Stimulated activated naive CD8-positive, alpha-beta T cell treated with anti-CD3 and anti-CD28 coated beads, Interleukin-15, Interleukin-2, amounts not matched to agents 100 ng/mL and 50 ng/mL, for 24 hours (primary cell): ENCODE measurements around the gene HDGFL2.

ENCODE experiments used
- H3K27ac Mint-ChIP-seq: one replicate; pipeline ENCODE4 v1.8.0; 2021; ENCODE audit warnings: mild to moderate bottlenecking, mixed read lengths
- H3K27me3 Mint-ChIP-seq: one replicate; pipeline ENCODE4 v1.8.0; 2021; ENCODE audit warnings: mixed read lengths
- H3K36me3 Mint-ChIP-seq: one replicate; pipeline ENCODE4 v1.8.0; 2021; ENCODE audit warnings: low read depth, mixed read lengths
- H3K4me1 Mint-ChIP-seq: one replicate; pipeline ENCODE4 v1.8.0; 2021; ENCODE audit warnings: low read depth, mixed read lengths
- H3K4me3 Mint-ChIP-seq: one replicate; pipeline ENCODE4 v1.8.0; 2021; ENCODE audit warnings: mild to moderate bottlenecking, mixed read lengths
- H3K9me3 Mint-ChIP-seq: one replicate; pipeline ENCODE4 v1.8.0; 2021; ENCODE audit warnings: mixed read lengths

HDGFL2 gene

DNA sequence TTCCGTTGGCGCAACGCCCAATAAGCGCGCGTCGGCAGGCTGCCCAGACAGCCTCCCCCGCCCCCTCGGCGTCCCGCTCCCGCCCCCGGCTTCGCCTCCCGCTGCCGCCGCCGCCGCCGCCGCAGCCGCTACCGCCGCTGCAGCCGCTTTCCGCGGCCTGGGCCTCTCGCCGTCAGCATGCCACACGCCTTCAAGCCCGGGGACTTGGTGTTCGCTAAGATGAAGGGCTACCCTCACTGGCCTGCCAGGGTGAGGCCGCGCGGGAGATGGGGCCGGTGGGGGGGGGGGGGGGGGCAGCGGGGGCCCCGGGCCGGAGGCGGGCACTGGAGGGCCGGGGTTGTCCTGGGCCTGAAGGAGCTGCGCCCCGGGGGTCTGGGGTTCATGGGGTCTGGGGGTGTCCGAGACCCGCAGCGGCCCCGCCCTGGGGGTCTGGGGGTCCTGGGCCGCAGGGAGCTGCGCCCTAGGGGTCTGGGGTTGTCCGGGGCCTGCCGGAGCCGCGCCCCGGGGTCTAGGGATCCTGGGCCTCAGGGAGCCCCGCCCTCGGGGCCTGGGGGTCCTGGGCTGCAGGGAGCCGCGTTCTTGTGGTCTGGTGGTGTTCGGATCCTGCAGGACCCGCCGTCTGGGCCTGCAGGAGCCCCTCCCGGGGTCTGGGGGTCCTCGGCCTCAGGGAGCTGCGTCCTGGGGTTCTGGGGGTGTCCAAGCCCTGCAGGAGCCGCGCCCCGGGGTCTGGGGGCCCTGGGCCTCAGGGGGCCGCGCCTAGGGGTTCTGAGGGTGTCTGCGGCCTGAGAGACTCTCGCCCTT, at the start of gene HDGFL2:
TSS of gene HDGFL2 (plus strand) at position 124 of the 801 bp plus-strand sequence. CDS start at position 178, 54 bp downstream.
- Mint-ChIP-seq H3K27me3 (no peaks in the 10 kb centered on the region), H3K36me3 (peaks cover 5% of the 10 kb centered on the region), H3K9me3 (no peaks in the 10 kb centered on the region), H3K4me3 (peak within 1 kb of the TSS; percentile 81), H3K4me1 (peaks cover 24% of the 10 kb centered on the region), H3K27ac (no peak within 1 kb of the TSS)

DNA sequence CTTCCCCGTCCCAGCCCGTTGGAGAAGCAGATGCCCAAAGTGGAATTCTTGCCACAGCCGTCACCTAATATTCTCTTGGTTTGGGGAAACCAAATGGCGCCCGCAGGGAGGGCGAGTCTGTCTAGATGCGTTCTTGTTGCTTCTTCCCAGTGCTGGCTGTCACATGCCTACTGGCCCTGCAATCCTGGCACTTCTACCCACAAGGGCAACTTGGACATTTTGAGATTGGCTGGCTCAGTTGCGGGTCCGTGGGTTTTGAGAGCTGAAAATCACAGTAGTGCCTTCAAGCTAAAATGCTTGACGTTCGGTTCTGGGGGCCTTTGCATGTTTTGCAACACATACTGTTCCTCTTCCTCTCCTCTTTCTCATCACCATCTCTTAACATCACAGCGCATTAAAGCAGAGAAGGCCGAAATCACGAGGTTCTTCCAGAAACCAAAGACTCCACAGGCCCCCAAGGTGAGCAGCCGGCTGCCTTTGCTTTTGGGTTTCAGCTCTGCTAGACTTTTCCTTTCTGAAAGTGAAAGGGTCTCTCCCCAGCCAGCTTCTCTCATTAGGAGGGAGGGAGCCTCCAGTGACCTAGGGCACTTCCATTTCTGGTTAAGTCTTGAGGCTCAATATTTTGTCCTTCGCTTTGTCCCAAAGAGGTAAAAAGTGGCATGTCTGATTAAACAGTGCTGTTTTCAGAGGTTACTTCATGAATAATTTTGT, 48.5 kb upstream of the HDGFL2 start:
- no peaks in the 10 kb centered on the region for H3K9me3 Mint-ChIP-seq
- no peaks in the 10 kb centered on the region for H3K27me3 Mint-ChIP-seq
- no peaks in the 10 kb centered on the region for H3K4me1 Mint-ChIP-seq
- no peak overlapping the region for H3K4me3 Mint-ChIP-seq
- H3K36me3 Mint-ChIP-seq, result peaks cover 42% of the 10 kb centered on the region
- no peak overlapping the region for H3K27ac Mint-ChIP-seq

DNA sequence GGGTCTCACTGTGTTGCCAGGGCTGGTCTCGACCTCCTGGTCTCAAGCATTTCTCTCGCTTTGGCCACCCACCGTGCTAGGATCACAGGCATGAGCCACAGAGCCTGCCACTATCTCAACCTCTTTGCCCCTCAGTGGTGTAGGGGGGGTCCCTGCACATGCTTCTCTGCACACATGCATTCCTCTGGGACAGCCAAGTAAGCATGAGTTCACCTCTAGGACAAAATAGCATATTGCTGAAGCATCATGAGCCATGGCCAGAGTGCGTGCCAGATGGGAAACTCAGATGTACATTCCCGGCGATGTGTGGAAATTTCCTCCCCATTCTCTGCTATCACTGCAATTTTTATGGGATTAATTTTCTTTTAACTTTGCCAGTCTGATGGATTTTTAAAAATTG, 46.6 kb upstream of the HDGFL2 start:
- H3K4me3 Mint-ChIP-seq, result no peak overlapping the region
- peaks cover 57% of the 10 kb centered on the region for H3K36me3 Mint-ChIP-seq
- no peaks in the 10 kb centered on the region for H3K4me1 Mint-ChIP-seq
- no peak overlapping the region for H3K27ac Mint-ChIP-seq
- no peaks in the 10 kb centered on the region for H3K9me3 Mint-ChIP-seq
- H3K27me3 Mint-ChIP-seq, result no peaks in the 10 kb centered on the region

DNA sequence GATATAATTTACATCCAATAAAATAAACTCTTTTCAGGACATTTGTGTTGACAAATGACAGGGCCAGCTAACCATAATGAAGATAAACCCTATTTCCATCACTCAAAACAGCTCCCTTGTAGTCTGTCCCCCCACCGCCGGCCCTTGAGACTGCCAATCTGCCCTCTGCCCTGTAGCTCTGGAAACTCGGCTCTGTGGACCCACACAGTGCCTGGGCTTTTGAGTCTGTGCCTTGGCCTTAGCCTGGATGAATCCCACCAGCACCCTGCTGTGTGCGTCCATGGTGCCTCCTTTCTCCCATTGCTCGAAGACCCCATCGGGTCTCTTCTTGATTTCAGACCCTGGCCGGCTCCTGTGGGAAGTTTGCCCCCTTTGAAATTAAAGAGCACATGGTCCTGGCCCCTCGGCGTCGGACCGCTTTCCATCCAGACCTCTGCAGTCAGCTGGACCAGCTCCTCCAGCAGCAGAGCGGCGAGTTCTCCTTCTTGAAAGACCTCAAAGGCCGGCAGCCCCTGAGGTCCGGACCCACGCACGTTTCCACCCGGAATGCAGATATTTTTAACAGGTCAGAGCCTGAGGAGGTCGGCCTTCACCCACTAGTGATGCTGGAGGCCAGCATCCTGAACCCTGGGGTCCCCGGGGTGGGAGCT, 43.6 kb upstream of the HDGFL2 start:
- Mint-ChIP-seq H3K36me3 (peaks cover 66% of the 10 kb centered on the region), H3K4me1 (no peaks in the 10 kb centered on the region), H3K9me3 (no peaks in the 10 kb centered on the region), H3K4me3 (no peak overlapping the region), H3K27me3 (no peaks in the 10 kb centered on the region), H3K27ac (no peak overlapping the region)

DNA sequence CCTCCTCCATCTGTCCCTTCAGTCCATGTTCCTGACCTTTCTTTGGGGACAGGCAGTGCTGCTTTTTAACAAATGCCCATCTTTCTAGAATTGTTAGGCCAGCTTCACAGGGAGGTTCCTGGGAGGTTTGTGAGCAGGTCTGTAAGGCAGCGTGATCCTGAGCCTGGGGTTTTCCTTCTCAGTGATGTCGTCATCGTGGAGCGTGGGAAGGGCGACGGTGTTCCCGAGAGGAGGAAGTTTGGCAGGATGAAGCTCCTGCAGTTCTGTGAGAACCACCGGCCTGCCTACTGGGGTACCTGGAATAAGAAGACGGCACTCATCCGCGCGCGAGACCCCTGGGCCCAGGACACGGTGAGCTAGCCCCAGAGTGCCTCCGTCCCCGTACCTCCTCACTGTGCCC, 42.8 kb upstream of the HDGFL2 start:
- Mint-ChIP-seq H3K9me3 (no peaks in the 10 kb centered on the region), H3K36me3 (peaks cover 64% of the 10 kb centered on the region)

GRCh38 chr19:4429771-4430171, 42.3 kb upstream of the HDGFL2 start:
- H3K36me3 Mint-ChIP-seq, result peaks cover 66% of the 10 kb centered on the region
- H3K4me1 Mint-ChIP-seq, result no peaks in the 10 kb centered on the region
- no peak overlapping the region for H3K27ac Mint-ChIP-seq
- no peaks in the 10 kb centered on the region for H3K27me3 Mint-ChIP-seq
- no peaks in the 10 kb centered on the region for H3K9me3 Mint-ChIP-seq
- H3K4me3 Mint-ChIP-seq, result no peak overlapping the region

More for the DNA sequence above, 42.8 kb upstream of the HDGFL2 start:
- no peaks in the 10 kb centered on the region for H3K27me3 Mint-ChIP-seq
- no peaks in the 10 kb centered on the region for H3K4me1 Mint-ChIP-seq
- no peak overlapping the region for H3K27ac Mint-ChIP-seq
- H3K4me3 Mint-ChIP-seq, result no peak overlapping the region

DNA sequence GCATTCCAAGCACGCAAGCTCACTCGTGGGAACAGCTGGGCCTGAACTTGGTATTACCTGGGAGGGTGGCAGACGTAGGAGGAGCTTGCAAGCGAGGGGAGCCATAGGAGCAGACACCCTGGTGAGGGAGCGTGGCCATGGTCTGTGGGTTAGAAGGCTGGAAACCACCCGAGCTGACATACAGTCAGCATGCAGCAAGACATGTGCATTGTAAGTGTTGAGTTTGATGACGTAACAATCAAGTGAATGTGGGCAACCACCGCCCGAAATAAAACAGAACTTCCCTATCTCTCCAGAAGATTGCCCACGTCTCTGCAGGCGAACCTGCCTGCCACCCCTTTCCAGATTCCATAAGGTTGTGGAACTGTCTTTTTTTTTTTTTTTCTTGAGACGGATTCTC, 41.3 kb upstream of the HDGFL2 start:
- Mint-ChIP-seq H3K4me3 (no peak overlapping the region), H3K27ac (no peak overlapping the region), H3K4me1 (no peaks in the 10 kb centered on the region), H3K36me3 (peaks cover 61% of the 10 kb centered on the region), H3K9me3 (no peaks in the 10 kb centered on the region), H3K27me3 (no peaks in the 10 kb centered on the region)

DNA sequence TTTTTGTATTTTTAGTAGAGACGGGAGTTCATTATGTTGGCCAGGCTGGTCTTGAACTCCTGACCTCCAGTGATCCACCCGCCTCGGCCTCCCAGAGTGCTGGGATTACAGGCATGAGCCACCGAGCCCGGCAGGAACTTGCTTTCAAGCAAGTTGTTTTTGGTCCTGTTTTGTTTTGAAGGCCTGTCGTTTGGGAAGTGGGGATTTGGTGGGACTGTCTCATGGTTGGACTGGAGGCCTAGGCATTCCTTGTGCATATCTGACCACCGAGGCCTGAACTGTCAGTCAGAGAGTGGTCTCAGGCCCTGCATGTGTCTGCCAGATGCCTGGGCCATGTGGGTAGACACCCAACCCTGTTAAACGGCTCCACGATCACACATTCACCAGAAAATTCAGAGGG, 40.8 kb upstream of the HDGFL2 start:
- Mint-ChIP-seq H3K27me3 (no peaks in the 10 kb centered on the region), H3K36me3 (peaks cover 57% of the 10 kb centered on the region), H3K9me3 (no peaks in the 10 kb centered on the region), H3K4me1 (no peaks in the 10 kb centered on the region), H3K27ac (no peak overlapping the region), H3K4me3 (no peak overlapping the region)

DNA sequence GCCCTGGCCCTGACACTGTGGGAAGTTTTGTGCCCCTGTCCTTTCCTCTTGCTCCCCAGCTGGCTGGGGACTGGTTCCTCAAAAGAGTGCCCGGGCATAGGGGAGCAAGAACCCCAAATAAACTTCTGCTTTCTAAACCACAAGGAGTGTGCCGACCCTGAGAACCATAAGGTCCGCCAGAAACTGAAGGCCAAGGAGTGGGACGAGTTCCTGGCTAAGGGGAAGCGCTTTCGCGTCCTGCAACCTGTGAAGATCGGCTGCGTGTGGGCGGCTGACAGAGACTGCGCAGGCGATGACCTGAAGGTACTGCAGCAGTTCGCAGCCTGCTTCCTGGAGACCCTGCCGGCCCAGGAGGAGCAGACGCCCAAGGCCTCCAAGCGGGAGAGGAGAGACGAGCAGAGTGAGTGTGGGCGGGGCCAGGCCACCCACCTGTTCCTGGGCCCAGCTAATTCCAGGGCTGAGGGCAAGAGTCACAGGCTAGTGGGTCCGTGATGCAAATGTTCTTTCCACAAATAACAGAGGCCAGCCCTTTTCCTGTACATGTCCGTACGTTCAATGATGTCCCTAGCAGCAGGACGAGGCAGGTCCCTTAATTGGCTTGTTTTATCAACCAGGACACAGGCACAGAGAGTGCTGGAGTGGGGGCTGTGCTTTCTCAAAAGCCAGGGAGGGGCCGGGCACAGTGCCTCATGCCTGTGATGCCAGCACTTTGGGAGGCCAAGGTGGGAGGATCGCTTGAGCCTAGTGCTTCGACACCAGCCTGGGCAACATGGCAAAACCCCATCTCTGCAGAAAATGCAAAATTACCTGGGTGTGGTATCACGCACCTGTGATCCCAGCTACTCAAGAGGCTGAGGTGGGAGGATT, 40.1 kb upstream of the HDGFL2 start:
- Mint-ChIP-seq H3K4me3 (no peak overlapping the region), H3K9me3 (no peaks in the 10 kb centered on the region), H3K27ac (no peak overlapping the region), H3K27me3 (no peaks in the 10 kb centered on the region), H3K4me1 (no peaks in the 10 kb centered on the region), H3K36me3 (peaks cover 57% of the 10 kb centered on the region)

DNA sequence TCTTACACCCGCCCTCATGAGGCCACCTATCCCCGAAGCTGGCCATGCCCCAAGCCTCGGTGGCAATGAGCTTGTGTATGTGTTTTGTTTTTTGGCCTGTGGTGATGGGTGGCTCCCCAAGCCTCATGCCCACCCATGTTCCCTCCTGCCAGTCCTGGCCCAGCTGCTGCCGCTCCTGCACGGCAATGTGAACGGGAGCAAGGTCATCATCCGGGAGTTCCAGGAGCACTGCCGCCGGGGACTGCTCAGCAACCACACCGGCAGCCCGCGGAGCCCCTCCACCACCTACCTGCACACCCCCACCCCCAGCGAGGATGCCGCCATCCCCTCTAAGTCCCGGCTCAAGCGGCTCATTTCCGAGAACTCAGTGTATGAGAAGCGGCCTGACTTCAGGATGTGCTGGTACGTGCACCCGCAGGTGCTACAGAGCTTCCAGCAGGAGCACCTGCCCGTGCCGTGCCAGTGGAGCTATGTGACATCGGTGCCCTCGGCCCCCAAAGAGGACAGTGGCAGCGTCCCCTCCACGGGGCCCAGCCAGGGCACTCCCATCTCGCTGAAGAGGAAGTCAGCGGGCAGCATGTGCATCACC, 39.1 kb upstream of the HDGFL2 start:
- H3K27me3 Mint-ChIP-seq, result no peaks in the 10 kb centered on the region
- no peak overlapping the region for H3K4me3 Mint-ChIP-seq
- H3K36me3 Mint-ChIP-seq, result peaks cover 59% of the 10 kb centered on the region
- no peaks in the 10 kb centered on the region for H3K9me3 Mint-ChIP-seq
- no peaks in the 10 kb centered on the region for H3K4me1 Mint-ChIP-seq
- H3K27ac Mint-ChIP-seq, result no peak overlapping the region

DNA sequence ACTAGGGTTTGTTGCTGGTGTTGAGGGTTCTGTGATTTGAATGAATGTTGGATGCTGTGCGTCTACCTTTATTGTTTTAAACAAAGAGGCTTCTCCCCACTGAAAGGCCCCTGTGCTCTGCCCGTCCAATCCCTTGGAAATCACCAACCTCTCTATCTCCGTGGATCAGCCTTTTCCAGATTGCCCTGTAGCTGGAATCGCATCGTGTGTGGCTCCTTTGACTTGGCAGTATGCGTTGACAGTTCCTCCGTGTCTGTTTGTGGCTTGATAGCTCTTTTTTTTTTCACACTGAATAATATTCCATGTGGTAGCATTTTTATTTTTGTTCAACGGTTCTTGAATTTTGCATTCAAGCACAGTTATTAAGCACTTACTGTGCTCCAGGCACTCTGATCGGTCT, 37.7 kb upstream of the HDGFL2 start:
- Mint-ChIP-seq H3K36me3 (peaks cover 54% of the 10 kb centered on the region), H3K4me1 (no peaks in the 10 kb centered on the region), H3K27ac (no peak overlapping the region), H3K27me3 (no peaks in the 10 kb centered on the region), H3K9me3 (no peaks in the 10 kb centered on the region), H3K4me3 (no peak overlapping the region)

DNA sequence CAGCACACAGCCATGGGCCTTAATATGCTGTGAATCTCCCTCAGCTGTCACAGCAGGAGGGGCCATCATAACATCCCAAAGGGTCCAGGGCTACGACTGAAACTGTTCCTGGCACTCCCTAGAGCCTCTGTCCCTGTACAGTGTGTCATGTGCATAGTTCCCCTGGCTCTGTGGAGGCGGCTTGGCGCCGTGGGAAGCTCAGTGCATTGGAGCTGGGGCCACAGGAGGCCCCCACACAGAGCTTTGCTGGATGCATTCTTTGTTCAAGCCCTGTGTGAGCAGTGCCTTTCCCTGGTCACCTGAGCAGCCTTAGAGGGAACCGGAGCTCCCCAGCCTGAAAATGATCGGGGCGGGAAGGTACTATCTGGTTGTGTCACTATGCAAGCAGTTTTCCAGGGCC, 35.9 kb upstream of the HDGFL2 start:
- H3K9me3 Mint-ChIP-seq, result no peaks in the 10 kb centered on the region
- H3K27me3 Mint-ChIP-seq, result no peaks in the 10 kb centered on the region
- H3K4me1 Mint-ChIP-seq, result no peaks in the 10 kb centered on the region
- no peak overlapping the region for H3K27ac Mint-ChIP-seq
- no peak overlapping the region for H3K4me3 Mint-ChIP-seq
- peaks cover 46% of the 10 kb centered on the region for H3K36me3 Mint-ChIP-seq

DNA sequence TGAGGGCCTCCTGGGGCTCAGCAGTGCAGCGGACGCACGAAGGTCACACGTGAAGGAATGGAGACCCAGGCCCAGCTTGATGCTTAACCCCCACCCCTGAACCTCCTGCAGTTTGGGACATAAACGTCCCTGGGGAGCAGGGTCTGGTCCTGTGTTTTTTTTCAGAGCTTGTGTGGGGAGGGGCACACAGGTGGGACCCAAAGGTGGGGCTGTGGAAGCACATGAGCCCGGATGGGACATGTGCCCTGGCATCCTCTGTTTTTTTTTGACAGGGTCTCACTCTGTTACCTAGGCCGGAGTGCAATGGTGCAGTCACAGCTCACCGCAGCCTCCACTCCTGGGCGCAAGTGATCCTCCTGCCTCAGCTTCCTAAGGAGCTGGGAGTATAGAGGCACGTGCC, 35.0 kb upstream of the HDGFL2 start:
- Mint-ChIP-seq H3K27ac (no peak overlapping the region), H3K9me3 (no peaks in the 10 kb centered on the region), H3K27me3 (no peaks in the 10 kb centered on the region), H3K36me3 (peaks cover 40% of the 10 kb centered on the region), H3K4me3 (no peak overlapping the region), H3K4me1 (no peaks in the 10 kb centered on the region)

DNA sequence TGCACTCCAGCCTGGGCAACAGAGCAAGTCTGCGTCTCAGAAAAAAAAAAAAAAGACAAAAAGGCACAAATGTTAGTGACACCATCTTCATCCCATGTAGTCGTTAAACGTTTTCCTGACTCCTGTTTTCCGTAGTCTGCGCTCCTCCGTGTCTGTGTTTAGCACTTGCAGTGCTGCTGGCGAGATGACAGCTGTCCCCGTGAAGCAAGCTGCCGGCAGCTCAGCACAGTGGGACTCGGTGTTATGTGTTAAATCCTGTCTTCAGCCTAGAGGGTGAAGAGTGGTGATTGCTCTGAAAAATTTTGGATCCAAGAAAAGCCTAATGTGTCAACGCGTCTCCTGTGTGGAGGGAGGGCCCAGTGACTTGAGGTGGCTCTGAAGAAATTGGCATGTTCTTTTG, 32.9 kb upstream of the HDGFL2 start:
- H3K4me1 Mint-ChIP-seq, result no peaks in the 10 kb centered on the region
- H3K27ac Mint-ChIP-seq, result no peak overlapping the region
- H3K4me3 Mint-ChIP-seq, result no peak overlapping the region
- H3K27me3 Mint-ChIP-seq, result no peaks in the 10 kb centered on the region
- H3K36me3 Mint-ChIP-seq, result peaks cover 39% of the 10 kb centered on the region
- H3K9me3 Mint-ChIP-seq, result no peaks in the 10 kb centered on the region
